Mononuclear cell (primary cell): ENCODE data around the gene ASPN. TPM values are rescaled to one million over a fixed set of nuclear protein-coding genes. Genes with fewer than 3 reads are reported as not detected.

Source experiments
- H3K27me3 ChIP-seq: 2 replicates; pipeline ENCODE4 v1.6.0; 2011; ENCODE audit warnings: low read length, control low read depth; ENCODE audit not compliant: insufficient read depth
- H3K4me1 ChIP-seq: 2 replicates; pipeline ENCODE4 v1.5.1; 2011; ENCODE audit warnings: mild to moderate bottlenecking, low read length, control low read depth; ENCODE audit not compliant: insufficient read depth
- H3K4me3 ChIP-seq: 2 replicates; pipeline ENCODE4 v1.5.1; 2011; ENCODE audit warnings: mild to moderate bottlenecking, low read length, moderate library complexity
- H3K9me3 ChIP-seq: 2 replicates; pipeline ENCODE4 v1.5.1; 2011; ENCODE audit warnings: low read depth, mild to moderate bottlenecking, control low read depth, low read length
- total RNA-seq: library from RNA; depleted of rRNA; stranded (reverse); fragments of >200 nt; gene quantifications from one replicate; pipeline ENCODE4 v1.2.3, GENCODE V29; 2012

The ASPN gene
- total RNA-seq, 1 donor, result not detected

- no peak overlapping the region for H3K4me3 ChIP-seq
- H3K9me3 ChIP-seq, result no peaks in the 10 kb centered on the region
- H3K27me3 ChIP-seq, result no peaks in the 10 kb centered on the region
- H3K4me1 ChIP-seq, result no peaks in the 10 kb centered on the region
These were observed 14.8 kb downstream of the ASPN start for GRCh38 chr9:92467511-92467910.

DNA sequence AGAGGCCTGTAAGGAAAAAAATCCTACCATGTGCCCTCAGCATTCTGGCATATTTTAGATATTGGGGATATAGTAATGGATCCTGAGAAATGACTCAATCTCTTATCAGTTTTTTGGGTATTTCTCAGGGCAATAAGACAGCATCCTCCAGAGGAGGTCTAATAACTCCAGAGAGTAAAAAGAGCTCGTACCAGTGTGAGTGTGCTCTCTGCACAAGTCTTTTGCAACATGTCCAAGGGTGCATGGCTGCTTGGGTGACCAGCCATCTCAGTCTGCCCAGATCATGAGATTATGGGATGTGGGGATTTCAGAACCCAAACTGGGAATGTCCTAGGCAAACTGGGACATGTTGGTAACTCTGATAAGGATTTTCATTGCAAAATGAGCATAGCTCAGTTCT lies 15.3 kb downstream of the ASPN start:
- H3K4me3 ChIP-seq, result no peak overlapping the region
- no peaks in the 10 kb centered on the region for H3K9me3 ChIP-seq
- no peaks in the 10 kb centered on the region for H3K27me3 ChIP-seq
- no peaks in the 10 kb centered on the region for H3K4me1 ChIP-seq

DNA sequence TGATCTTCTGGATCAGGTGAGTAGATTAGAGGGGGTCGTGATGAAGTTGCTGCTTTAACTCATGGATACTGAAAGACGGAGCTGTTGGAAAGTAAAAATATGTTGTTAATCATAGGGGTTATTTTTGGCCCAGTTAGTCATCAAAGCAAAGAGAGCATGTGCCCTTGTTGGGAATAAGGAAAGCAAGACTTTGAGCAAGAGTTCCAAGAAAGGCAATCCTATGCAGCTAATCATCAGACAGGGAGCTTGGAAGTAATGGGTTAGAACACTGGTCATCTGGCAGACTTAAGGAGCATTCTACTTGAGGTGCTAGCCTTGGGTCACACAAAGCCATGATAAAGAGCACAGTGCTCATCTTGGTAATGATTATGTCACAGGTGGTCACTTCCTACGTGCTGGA lies 18.3 kb downstream of the ASPN start:
- H3K4me1 ChIP-seq, result no peaks in the 10 kb centered on the region
- H3K4me3 ChIP-seq, result no peak overlapping the region
- H3K9me3 ChIP-seq, result no peaks in the 10 kb centered on the region
- H3K27me3 ChIP-seq, result no peaks in the 10 kb centered on the region

- H3K4me3 ChIP-seq, result no peak overlapping the region
- H3K4me1 ChIP-seq, result no peaks in the 10 kb centered on the region
- no peaks in the 10 kb centered on the region for H3K9me3 ChIP-seq
- no peaks in the 10 kb centered on the region for H3K27me3 ChIP-seq
These were observed 18.9 kb downstream of the ASPN start for GRCh38 chr9:92463387-92463786.

GRCh38 chr9:92457576-92457975 lies 24.7 kb downstream of the ASPN start:
- H3K9me3 ChIP-seq, result no peaks in the 10 kb centered on the region
- no peak overlapping the region for H3K4me3 ChIP-seq
- no peaks in the 10 kb centered on the region for H3K27me3 ChIP-seq
- H3K4me1 ChIP-seq, result no peaks in the 10 kb centered on the region

- Histone ChIP-seq H3K9me3 (no peaks in the 10 kb centered on the region), H3K4me1 (no peaks in the 10 kb centered on the region), H3K27me3 (no peaks in the 10 kb centered on the region), H3K4me3 (no peak overlapping the region)
These were observed 27.1 kb downstream of the ASPN start for GRCh38 chr9:92455217-92455616.

GRCh38 chr9:92446536-92446935 lies 35.8 kb downstream of the ASPN start:
- H3K4me1 ChIP-seq, result no peaks in the 10 kb centered on the region
- H3K4me3 ChIP-seq, result no peak overlapping the region
- H3K27me3 ChIP-seq, result no peaks in the 10 kb centered on the region
- no peaks in the 10 kb centered on the region for H3K9me3 ChIP-seq

DNA sequence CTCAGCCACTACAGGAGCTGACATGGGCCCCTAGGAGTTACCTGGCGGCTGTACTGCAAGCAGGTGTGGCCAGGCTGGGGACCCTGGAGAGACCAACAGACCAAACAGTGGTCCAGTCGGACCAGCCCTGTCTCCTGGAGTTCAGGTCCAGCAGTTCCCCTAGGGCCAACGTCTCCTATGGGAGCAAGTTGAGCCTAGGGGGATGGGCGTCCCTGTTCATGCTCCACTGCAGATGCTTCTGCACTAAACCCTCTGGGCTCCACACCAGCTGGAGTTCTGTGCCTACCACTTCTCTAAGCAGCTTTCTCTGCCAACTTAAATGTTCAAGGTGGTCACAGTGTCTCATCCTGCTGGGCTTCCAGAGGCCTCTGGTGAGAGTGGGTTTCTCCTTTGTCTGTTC lies 37.5 kb downstream of the ASPN start:
- Histone ChIP-seq H3K4me3 (no peak overlapping the region), H3K4me1 (no peaks in the 10 kb centered on the region), H3K27me3 (no peaks in the 10 kb centered on the region), H3K9me3 (no peaks in the 10 kb centered on the region)

DNA sequence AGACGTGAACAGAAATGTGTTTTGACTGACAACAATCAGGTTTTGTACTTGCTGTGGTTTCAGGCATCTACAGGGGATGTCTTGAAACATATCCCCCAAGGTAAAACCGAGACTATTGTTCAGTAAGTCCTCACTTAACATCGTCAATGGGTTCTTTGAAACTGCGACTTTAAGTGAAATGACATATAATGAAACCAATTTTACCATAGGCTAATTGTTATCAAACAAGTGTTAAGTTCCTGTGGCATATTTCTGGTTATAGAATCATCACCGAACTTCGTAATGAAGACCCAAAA lies 41.6 kb downstream of the ASPN start:
- Histone ChIP-seq H3K27me3 (no peaks in the 10 kb centered on the region), H3K4me3 (no peak overlapping the region), H3K9me3 (no peaks in the 10 kb centered on the region), H3K4me1 (no peaks in the 10 kb centered on the region)

- H3K4me1 ChIP-seq, result no peaks in the 10 kb centered on the region
- no peaks in the 10 kb centered on the region for H3K9me3 ChIP-seq
- H3K4me3 ChIP-seq, result no peak overlapping the region
- H3K27me3 ChIP-seq, result no peaks in the 10 kb centered on the region
These were observed 42.2 kb downstream of the ASPN start for GRCh38 chr9:92439921-92440750.

DNA sequence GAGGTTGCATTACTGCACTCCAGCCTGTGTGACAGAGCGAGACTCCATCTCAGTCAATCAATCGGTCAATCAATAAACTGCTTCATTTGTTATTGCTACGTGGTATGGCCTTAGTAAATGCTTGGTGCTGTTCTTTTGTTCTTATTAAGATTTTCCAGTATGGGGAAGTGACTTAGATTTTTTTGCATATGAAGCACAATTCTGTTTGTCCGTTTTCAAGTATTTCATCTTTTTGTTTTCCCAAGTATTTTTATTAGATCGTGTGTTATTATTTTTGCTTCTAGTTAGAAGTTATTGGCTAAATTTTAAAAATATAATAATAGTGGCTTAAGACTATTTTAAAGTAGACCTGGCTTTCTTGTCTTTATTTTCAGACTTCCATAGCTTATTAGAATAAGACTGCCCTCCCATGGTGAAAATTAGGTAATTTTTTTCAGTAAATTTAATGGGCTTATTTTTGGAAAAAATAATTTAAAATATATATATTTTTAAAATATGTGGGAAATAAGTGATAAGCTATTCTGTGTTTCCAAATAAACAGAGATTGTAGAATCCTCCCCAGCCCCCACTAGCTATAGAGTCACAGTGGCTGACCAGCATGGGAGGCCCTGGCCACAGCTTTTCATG lies 43.3 kb downstream of the ASPN start:
- no peaks in the 10 kb centered on the region for H3K9me3 ChIP-seq
- no peaks in the 10 kb centered on the region for H3K27me3 ChIP-seq
- H3K4me1 ChIP-seq, result no peaks in the 10 kb centered on the region
- no peak overlapping the region for H3K4me3 ChIP-seq

- H3K4me1 ChIP-seq, result no peaks in the 10 kb centered on the region
- H3K27me3 ChIP-seq, result no peaks in the 10 kb centered on the region
- no peaks in the 10 kb centered on the region for H3K9me3 ChIP-seq
- no peak overlapping the region for H3K4me3 ChIP-seq
These were observed 47.0 kb downstream of the ASPN start for GRCh38 chr9:92435263-92435662.

- H3K9me3 ChIP-seq, result no peaks in the 10 kb centered on the region
- H3K27me3 ChIP-seq, result no peaks in the 10 kb centered on the region
- no peak overlapping the region for H3K4me3 ChIP-seq
- H3K4me1 ChIP-seq, result no peaks in the 10 kb centered on the region
These were observed 49.2 kb downstream of the ASPN start for GRCh38 chr9:92432972-92433548.

GRCh38 chr9:92432350-92432749 lies 50.0 kb downstream of the ASPN start:
- Histone ChIP-seq H3K4me3 (no peak overlapping the region), H3K4me1 (no peaks in the 10 kb centered on the region), H3K27me3 (no peaks in the 10 kb centered on the region), H3K9me3 (no peaks in the 10 kb centered on the region)

- Histone ChIP-seq H3K9me3 (no peaks in the 10 kb centered on the region), H3K4me1 (no peaks in the 10 kb centered on the region), H3K4me3 (no peak overlapping the region), H3K27me3 (no peaks in the 10 kb centered on the region)
These were observed 52.5 kb downstream of the ASPN start for GRCh38 chr9:92429836-92430235.
